ENCODE results near the gene FYCO1. TPM values are rescaled to one million over a fixed set of nuclear protein-coding genes. Genes with fewer than 3 reads are reported as not detected.
A peak's percentile ranks its signal among the peaks of the same experiment; 100 is the strongest.

The FYCO1 gene
- total and polyA plus RNA-seq, 9 of the 15 experiments (the other 6 are each of a cell fraction or from before 2014, with no cell fraction given) = 2.1 to 13.8 (median 7.4) TPM

GRCh38 chr3:45995236-45996192 lies at the start of gene FYCO1 (continued):
- TF ChIP-seq NKRF (IDR thresholded peaks at IDR 0.05; ENCODE audit: borderline replicate concordance) = no peak; the same call in 1 of the 2 replicates
- no peak for TF ChIP-seq NFATC3 (IDR thresholded peaks at IDR 0.05)
- peak; percentile 80 for TF ChIP-seq GABPA (tag; conservative IDR thresholded peaks at IDR 0.05; ENCODE audit: low read depth)
- TF ChIP-seq ZNF444 (CRISPR knock-in tag; IDR thresholded peaks at IDR 0.05) = no peak
- no peak for TF ChIP-seq ZC3H4 (CRISPR knock-in tag; IDR thresholded peaks at IDR 0.05; ENCODE audit: borderline replicate concordance)
- TF ChIP-seq ZNF639 (CRISPR knock-in tag; conservative IDR thresholded peaks at IDR 0.05 in 1 of 2, IDR thresholded peaks at IDR 0.05 in 1 of 2) = peak in 1 of 2 experiments; percentile 62; a peak in 1 of 4 replicates
- TF ChIP-seq ZNF696 (CRISPR knock-in tag; conservative IDR thresholded peaks at IDR 0.05) = no peak
- no peak for TF ChIP-seq ZNF695 (CRISPR knock-in tag; IDR thresholded peaks at IDR 0.05)
- peak; percentile 48; the same call in 1 of the 2 replicates for TF ChIP-seq MITF (IDR thresholded peaks at IDR 0.05)
- no peak for TF ChIP-seq ZNF668 (CRISPR knock-in tag; IDR thresholded peaks at IDR 0.05)
- TF ChIP-seq NCOR1 (IDR thresholded peaks at IDR 0.05) = no peak
- TF ChIP-seq ZNF124 (CRISPR knock-in tag; IDR thresholded peaks at IDR 0.05) = no peak
- peak; percentile 68 for TF ChIP-seq VEZF1 (CRISPR knock-in tag; IDR thresholded peaks at IDR 0.05)
- no peak for TF ChIP-seq ARHGAP35 (IDR thresholded peaks at IDR 0.05; ENCODE audit: partially characterized antibody)
- no peak for TF ChIP-seq ZNF347 (CRISPR knock-in tag; IDR thresholded peaks at IDR 0.05; ENCODE audit: low read depth)
- peak; percentile 88 for TF ChIP-seq SP1 (CRISPR knock-in tag; IDR thresholded peaks at IDR 0.05)
- TF ChIP-seq NR4A1 (CRISPR knock-in tag; IDR thresholded peaks at IDR 0.05) = no peak
- peak; percentile 78; the same call in 1 of the 2 replicates for TF ChIP-seq NR4A1 (tag; IDR thresholded peaks at IDR 0.05)
- peak; percentile 27; the same call in 1 of the 2 replicates for TF ChIP-seq TOE1 (IDR thresholded peaks at IDR 0.05; ENCODE audit: borderline replicate concordance)
- 0 out of 2 replicates have a peak, but pooled peaks have one; percentile 2 for TF ChIP-seq TOE1 (CRISPR knock-in tag; IDR thresholded peaks at IDR 0.05; ENCODE audit: borderline replicate concordance, low read depth)
- TF ChIP-seq TCF7 (IDR thresholded peaks at IDR 0.05; ENCODE audit: borderline replicate concordance) = 0 out of 2 replicates have a peak, but pooled peaks have one; percentile 7

Data from K562 (cell line).